Panc1 (cell line): ENCODE data around the gene PAWR.

Experiments
- CTCF ChIP-seq: fragments of 450-650 bp; IDR thresholded peaks from 2 replicates; pipeline ENCODE4 v1.5.1; 2017; ENCODE audit warnings: mild to moderate bottlenecking
- POLR2AphosphoS5 ChIP-seq: IDR thresholded peaks from 2 replicates; pipeline ENCODE4 v1.6.1; 2012; ENCODE audit warnings: mild to moderate bottlenecking, low read depth, low read length, moderate library complexity
- REST ChIP-seq, 2 experiments: IDR thresholded peaks; 2 replicates each; pipeline ENCODE4 v1.6.1; 2011 to 2012; ENCODE audit warnings: low read depth in 2 of 2, control low read depth in 1 of 2, low read length in 1 of 2, mild to moderate bottlenecking in 1 of 2, moderate library complexity in 1 of 2; ENCODE audit not compliant: insufficient read depth in 1 of 2
- SIN3A ChIP-seq: IDR thresholded peaks from 2 replicates; pipeline ENCODE4 v1.6.1; 2012; ENCODE audit warnings: low read depth, mild to moderate bottlenecking, low read length, moderate library complexity, borderline replicate concordance; ENCODE audit not compliant: insufficient read depth

DNA sequence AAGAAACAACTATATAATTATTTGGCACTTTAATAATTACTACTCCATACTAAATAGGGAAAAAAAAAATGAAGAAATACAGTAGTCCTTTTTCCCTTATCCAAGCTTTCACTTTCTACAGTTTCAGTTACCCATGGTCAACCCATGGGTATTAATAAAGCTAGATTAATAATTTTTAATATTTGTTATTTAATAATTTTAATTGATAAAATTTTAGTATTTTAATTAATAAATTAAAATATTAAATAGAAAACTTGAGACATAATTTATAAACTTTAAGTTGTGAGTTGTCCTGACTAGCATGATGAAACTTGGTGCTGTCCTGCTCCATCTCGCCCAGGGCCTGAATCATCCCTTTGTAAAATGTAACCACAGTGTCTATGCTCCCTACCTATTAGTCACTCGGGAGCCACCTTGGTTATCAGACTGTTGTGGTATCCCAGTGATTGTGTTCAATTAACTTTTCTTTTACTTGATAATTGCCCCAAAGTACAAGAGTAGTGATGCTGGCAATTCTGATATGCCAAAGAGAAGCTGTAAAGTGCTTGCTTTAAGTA lies 71.8 kb downstream of the PAWR start:
- TF ChIP-seq CTCF, result no peak
- TF ChIP-seq POLR2AphosphoS5, result no peak
- TF ChIP-seq REST (IDR thresholded peaks at IDR 0.05; ENCODE audit: insufficient read depth in 1 of 2, low read depth in 2 of 2, low read length in 1 of 2), result no peak
- TF ChIP-seq SIN3A, result no peak
